HG02973 (cell line): Measurements from ENCODE around the gene GAB1.

Experiments
- ATAC-seq: cut with Tn5 transposase; IDR thresholded peaks from one replicate; pipeline ENCODE4 v1.9.1; 2021; ENCODE audit warnings: moderate library complexity; ENCODE audit not compliant: unreplicated experiment

The GAB1 gene

GRCh38 chr4:143473334-143474126, 136.9 kb downstream of the GAB1 start:
- no peak for ATAC-seq

- ATAC-seq = no peak
Measured at GRCh38 chr4:143477487-143477886, 140.8 kb downstream of the GAB1 start.

DNA sequence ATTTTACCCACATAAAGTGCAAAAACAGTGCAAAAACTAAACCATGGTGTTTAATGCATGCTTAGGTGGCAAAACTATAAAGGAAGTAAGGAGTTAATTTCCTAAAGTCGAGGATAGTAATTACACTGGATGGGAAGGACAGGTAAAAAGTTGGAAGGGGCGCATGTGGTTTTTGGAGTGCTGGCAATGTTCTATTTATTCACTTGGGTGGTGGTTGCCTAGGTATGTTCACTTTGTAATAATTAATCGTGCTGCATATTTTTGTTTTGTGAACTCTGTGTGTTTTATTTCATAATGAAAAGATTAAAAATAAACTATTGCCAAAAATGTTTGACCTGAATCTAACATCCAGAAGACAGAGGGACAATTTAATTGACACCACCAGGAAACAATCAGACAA, 144.7 kb downstream of the GAB1 start:
- no peak for ATAC-seq

DNA sequence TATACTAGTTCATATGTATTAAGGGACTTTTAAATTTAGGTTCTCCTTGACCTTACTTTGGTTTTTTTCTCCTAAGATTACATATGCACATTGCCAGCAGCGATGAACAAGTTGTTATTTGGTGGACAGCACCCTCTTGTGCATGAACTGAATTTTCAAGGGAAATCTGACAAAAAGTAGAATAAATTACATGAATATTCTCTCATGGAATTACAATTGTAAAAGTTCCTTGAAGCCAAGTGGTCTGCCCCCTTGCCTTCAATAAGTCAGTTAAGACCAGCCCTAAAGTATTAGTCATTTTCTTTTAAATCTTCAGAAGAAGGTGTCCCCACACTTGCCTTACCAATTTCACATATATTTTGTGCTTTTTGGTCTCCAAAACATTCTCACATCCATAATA, 146.2 kb downstream of the GAB1 start:
- no peak for ATAC-seq

DNA sequence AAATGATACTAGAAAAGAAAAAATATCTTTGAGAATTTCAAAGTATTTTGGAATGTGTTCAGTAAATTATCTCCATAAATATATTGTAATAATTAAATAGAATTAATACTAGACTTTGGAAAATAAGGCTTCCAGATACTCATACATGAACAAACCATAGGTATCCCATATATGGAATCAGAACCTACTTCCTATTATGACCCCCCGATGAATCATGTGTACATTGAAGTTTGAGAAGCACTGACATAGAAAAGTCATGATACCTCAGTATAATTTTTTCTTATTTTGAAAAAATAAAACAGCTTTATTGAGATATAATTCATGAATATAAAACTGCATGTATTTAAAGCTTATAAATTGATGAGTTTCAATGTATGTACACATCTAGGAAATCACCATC, 149.6 kb downstream of the GAB1 start:
- ATAC-seq = no peak

DNA sequence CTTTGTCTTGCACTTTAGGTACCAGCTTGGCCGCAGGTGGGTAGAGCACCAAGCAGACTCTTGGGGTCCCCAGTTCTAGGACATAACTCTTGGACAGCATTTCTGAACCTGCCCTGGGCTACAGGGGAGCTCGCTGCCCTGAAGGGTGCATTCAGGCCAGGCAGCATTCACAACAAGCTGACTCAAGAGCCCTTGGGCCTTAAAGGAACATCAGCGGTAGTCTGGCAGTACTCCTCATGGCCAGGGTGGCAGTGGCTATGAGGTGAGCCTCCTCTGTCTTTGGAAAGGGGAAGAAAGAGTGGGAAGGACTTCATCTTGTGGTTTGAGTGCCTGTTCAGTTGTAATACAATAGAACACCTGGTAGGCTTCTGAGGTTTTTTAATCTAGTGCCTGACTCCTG, 152.0 kb downstream of the GAB1 start:
- no peak for ATAC-seq

DNA sequence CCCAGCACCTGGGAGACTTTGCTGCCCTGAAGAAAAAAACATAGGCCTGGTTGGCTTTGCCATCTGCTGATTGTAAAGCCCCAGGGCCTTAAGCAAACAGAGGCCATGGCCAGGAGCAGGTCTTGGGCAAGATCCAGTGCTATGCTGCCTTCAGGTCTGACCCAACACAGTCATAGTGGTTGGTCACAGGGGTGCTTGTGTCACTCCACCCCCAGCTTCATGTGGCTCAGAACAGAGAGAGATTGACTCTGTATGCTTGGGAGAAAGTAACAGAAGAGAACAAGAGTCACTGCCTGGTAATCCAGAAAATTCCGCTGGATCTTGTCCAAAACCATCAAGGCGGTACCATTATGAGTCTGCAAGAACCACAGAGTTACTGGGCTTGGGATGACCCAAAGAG, 152.4 kb downstream of the GAB1 start:
- no peak for ATAC-seq

- ATAC-seq = no peak
Measured at GRCh38 chr4:143498021-143498420, 161.3 kb downstream of the GAB1 start.

- no peak for ATAC-seq
Measured at GRCh38 chr4:143502231-143502630, 165.6 kb downstream of the GAB1 start.

GRCh38 chr4:143506031-143506430, 169.4 kb downstream of the GAB1 start:
- no peak for ATAC-seq

GRCh38 chr4:143511906-143512305, 175.2 kb downstream of the GAB1 start:
- ATAC-seq = no peak

DNA sequence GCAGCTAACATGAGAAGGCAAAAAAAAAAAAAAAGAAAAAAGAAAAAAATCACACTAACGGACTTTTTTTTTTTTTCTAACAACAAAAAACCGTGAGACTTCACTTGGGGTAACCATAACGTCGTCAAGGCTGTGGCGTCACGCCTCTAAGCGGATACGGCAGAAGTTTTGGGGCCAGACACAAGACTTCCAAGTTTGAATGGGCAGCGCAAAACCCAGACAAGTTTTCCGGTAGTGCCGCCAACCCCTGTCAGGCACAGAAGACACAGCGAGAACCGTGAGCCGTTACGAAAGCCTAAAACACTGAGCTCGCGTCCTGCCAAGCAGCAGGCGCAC, 176.3 kb downstream of the GAB1 start:
- ATAC-seq = peak; percentile 50

DNA sequence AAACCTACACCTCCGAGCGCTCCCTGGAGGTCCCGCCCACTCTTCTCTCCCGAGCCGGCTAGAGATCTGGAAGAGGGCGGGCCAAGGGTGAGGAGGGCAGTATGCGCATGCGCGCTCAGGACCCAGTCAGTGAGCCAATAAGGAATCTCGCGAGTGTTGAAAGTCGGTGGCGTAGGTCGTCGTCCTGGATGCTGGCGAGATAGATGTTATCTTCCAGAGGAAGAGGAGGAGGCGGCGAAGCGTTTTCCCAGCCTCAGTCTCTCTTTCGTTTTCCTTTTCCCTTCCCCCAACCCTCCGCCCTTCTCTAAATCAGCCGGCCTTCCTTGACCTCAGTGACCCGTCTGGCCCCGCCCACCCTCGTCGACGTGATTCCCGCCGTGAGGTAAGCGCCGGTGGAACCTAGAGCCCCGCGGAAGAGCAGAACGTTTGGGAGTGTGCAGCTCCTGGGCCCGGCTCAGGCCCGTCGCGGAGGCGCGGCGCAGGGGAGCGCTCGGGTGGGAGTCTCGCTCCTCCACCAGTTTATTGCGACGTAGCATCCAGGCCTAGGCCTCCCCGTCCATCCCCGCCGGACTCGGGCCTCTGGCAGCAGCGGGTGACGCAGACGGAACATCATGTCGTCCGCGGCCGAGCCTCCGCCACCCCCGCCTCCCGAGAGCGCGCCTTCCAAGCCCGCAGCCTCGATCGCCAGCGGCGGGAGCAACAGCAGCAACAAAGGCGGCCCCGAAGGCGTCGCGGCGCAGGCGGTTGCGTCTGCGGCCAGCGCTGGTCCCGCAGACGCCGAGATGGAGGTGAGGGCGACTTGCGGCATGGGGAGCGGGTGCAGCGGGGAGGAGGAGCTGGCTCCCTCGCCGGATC, 176.9 kb downstream of the GAB1 start, which contains the start of gene SMARCA5:
TSS of gene SMARCA5 (plus strand) at position 389 of the 855 bp plus-strand sequence. CDS start at position 612, 223 bp downstream.
- ATAC-seq = peak; percentile 78

DNA sequence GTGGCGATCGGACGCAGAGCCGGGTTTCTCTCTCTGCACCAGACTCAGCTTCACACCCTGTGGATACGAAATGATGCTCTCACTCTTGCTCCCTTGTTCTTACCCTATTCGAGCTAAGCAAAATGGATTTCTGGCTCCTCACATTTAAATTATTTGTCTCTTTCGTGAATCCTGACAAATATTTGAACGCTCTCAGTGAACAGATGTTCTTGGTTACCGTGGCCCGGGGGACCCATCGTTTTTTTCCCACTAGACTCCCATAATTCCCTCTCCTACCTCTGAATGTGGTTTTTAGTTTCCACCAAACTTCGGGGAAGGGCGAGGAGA, 177.5 kb downstream of the GAB1 start:
- ATAC-seq = no peak

DNA sequence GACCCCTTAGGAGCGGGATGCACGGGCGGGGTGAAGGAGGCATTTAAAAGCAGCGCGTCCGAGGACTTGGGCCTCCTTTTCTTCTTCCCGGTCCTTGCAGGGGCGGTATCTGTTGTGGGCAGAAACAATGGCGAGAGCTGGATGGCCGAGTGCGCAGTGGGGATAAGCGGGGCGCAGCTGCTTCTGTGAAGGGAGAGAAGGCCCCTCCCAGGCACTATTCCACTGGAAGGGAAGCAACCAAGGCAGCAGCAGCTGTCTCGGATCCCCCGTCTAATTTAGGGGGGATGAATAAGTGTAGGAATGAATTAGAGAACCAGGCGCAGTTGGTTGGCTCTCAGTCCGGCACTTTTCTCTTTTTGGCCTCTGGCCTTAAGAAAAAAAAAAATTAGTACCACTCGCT, 177.8 kb downstream of the GAB1 start:
- no peak for ATAC-seq

DNA sequence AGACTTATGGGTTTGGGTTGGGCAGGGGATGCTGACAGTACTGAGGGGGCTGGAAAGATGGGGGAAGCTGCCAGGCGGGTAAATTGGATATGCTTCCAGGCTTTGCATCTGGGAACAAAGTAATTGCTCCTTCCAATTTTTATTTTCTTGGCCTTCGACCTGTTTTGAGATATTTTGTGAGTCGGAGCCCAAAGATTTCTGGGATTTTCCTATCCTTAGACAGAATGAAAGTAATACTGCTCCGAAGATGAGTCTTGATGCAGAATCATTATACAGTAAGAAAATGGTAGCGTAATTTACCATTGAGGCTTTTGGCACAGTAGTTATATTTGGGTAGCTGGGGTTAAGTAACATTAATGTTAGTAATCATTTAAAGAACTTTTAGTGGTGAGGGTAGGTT, 178.2 kb downstream of the GAB1 start:
- no peak for ATAC-seq

DNA sequence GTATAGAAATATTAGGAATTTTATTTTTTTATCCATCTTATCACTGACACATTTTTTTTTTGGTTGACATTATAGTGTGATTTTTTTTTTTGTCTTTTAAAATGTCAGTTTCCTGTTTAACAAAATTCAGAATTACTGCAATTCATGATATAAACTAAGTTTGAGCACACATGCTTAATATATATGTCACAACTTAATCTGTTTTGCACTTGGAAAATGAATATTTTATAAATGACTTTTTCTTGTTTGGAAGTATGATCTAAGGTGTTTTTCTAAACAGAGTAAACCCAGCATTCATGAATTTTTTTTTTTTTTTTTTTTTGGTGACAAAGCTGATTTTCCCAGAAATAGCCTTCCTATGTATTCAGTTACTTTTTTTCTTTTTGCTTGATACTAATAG, 179.2 kb downstream of the GAB1 start:
- no peak for ATAC-seq

DNA sequence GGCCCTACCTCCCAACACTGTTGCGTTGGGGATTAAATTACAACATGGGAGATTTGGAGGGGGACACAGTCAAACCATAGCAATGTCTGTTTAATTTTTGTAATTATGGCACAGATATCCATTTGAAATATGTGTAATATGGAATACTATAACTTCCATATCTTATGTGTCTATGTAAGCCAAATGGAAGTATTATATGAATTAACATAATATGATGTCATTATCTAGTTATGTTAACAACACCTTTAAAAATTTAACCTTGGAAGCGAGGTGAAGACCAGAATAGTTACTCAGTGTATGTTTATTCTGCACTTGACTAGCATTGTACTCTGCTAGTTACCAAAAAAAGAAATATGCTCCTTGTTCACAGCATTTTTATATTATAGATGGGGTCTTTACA, 181.1 kb downstream of the GAB1 start:
- no peak for ATAC-seq
